ENCODE results near the gene CATSPER2.
"Not testable (repeated sequence)": the region's sequence is repeated elsewhere in the genome, so short reads cannot be mapped to it uniquely, and the experiment has no call there.

GRCh38 chr15:43692679-43693078 is 44.0 kb upstream of the CATSPER2 start:
- TF ChIP-seq, protein P1, sequence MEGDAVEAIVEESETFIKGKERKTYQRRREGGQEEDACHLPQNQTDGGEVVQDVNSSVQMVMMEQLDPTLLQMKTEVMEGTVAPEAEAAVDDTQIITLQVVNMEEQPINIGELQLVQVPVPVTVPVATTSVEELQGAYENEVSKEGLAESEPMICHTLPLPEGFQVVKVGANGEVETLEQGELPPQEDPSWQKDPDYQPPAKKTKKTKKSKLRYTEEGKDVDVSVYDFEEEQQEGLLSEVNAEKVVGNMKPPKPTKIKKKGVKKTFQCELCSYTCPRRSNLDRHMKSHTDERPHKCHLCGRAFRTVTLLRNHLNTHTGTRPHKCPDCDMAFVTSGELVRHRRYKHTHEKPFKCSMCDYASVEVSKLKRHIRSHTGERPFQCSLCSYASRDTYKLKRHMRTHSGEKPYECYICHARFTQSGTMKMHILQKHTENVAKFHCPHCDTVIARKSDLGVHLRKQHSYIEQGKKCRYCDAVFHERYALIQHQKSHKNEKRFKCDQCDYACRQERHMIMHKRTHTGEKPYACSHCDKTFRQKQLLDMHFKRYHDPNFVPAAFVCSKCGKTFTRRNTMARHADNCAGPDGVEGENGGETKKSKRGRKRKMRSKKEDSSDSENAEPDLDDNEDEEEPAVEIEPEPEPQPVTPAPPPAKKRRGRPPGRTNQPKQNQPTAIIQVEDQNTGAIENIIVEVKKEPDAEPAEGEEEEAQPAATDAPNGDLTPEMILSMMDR (conservative IDR thresholded peaks at IDR 0.05), result not testable (repeated sequence)
- TF ChIP-seq ZFX (IDR thresholded peaks at IDR 0.05), result not testable (repeated sequence)
